Astrocyte (in vitro differentiated cells and primary cell): Measurements from ENCODE around the gene UTS2B. TPM values are rescaled to one million over a fixed set of nuclear protein-coding genes. Genes with fewer than 3 reads are reported as not detected.

ENCODE experiments used
- DNase-seq: peaks from one replicate; pipeline ENCODE4 v3.0.0-alpha.2; 2010; ENCODE audit warnings: low read depth
- FAIRE-seq: peaks from 2 replicates; lab custom pipeline; 2011; peaks lifted over from hg19 to GRCh38; lab: Jason Lieb, UNC
- H2AFZ ChIP-seq: 2 replicates; pipeline ENCODE4 v1.6.0; 2012; ENCODE audit warnings: low read depth, low read length, inconsistent platforms
- H3K27ac ChIP-seq: 2 replicates; pipeline ENCODE4 v1.5.1; 2011; ENCODE audit warnings: low read depth, low read length, inconsistent platforms
- H3K27me3 ChIP-seq: 2 replicates; pipeline ENCODE4 v1.6.0; 2011; ENCODE audit warnings: low read length, inconsistent platforms; ENCODE audit not compliant: insufficient read depth
- H3K36me3 ChIP-seq: 2 replicates; pipeline ENCODE4 v1.5.1; 2011; ENCODE audit warnings: low read length, inconsistent platforms; ENCODE audit not compliant: insufficient read depth
- H3K4me1 ChIP-seq: 2 replicates; pipeline ENCODE4 v1.5.1; 2011; ENCODE audit warnings: low read length, inconsistent platforms; ENCODE audit not compliant: insufficient read depth
- H3K4me2 ChIP-seq: 2 replicates; pipeline ENCODE4 v1.6.0; 2012; ENCODE audit warnings: low read length, inconsistent platforms
- H3K4me3 ChIP-seq: 2 replicates; pipeline ENCODE4 v1.5.1; 2011; ENCODE audit warnings: low read depth, mild to moderate bottlenecking, low read length, inconsistent platforms; ENCODE audit not compliant: insufficient read depth
- H3K79me2 ChIP-seq: 2 replicates; pipeline ENCODE4 v1.6.0; 2012; ENCODE audit warnings: mild to moderate bottlenecking, low read length, inconsistent platforms; ENCODE audit not compliant: insufficient read depth
- H3K9ac ChIP-seq: 2 replicates; pipeline ENCODE4 v1.6.0; 2012; ENCODE audit warnings: mild to moderate bottlenecking, low read length, inconsistent platforms
- H3K9me3 ChIP-seq: 2 replicates; pipeline ENCODE4 v1.5.1; 2012; ENCODE audit warnings: low read depth, mild to moderate bottlenecking, low read length, inconsistent platforms; ENCODE audit not compliant: insufficient read depth
- H4K20me1 ChIP-seq: 2 replicates; pipeline ENCODE4 v1.6.0; 2012; ENCODE audit warnings: low read length, inconsistent platforms; ENCODE audit not compliant: insufficient read depth
- H3K27ac Mint-ChIP-seq: one replicate; pipeline ENCODE4 v1.8.0; 2021; ENCODE audit warnings: mild to moderate bottlenecking, mixed read lengths; ENCODE audit not compliant: unreplicated experiment
- H3K27me3 Mint-ChIP-seq: one replicate; pipeline ENCODE4 v1.8.0; 2021; ENCODE audit warnings: low read depth, mixed read lengths; ENCODE audit not compliant: unreplicated experiment
- H3K36me3 Mint-ChIP-seq: one replicate; pipeline ENCODE4 v1.8.0; 2021; ENCODE audit warnings: low read depth, mixed read lengths; ENCODE audit not compliant: unreplicated experiment
- H3K4me1 Mint-ChIP-seq: one replicate; pipeline ENCODE4 v1.8.0; 2021; ENCODE audit warnings: low read depth, mixed read lengths; ENCODE audit not compliant: unreplicated experiment
- H3K4me3 Mint-ChIP-seq: one replicate; pipeline ENCODE4 v1.8.0; 2021; ENCODE audit warnings: mild to moderate bottlenecking, moderate library complexity, mixed read lengths; ENCODE audit not compliant: unreplicated experiment
- H3K9me3 Mint-ChIP-seq: one replicate; pipeline ENCODE4 v1.8.0; 2021; ENCODE audit warnings: mild to moderate bottlenecking, mixed read lengths; ENCODE audit not compliant: unreplicated experiment
- EZH2 ChIP-seq: IDR thresholded peaks from 2 replicates; pipeline ENCODE4 v1.6.1; 2012; ENCODE audit warnings: mild to moderate bottlenecking, low read length, inconsistent platforms; ENCODE audit not compliant: insufficient read depth
- total RNA-seq: library from RNA; stranded (reverse); gene quantifications from 2 replicates; pipeline ENCODE4 v1.2.1, GENCODE V29; 2021
- TF ChIP-seq, protein P1 (sequence below): IDR thresholded peaks from 2 replicates; pipeline ENCODE4 v1.5.1; 2011; ENCODE audit warnings: low read depth, mild to moderate bottlenecking, inconsistent platforms, low read length, moderate library complexity; ENCODE audit not compliant: insufficient read depth

The UTS2B gene
- total RNA-seq, 1 donor from 2014 or later: 0.75 TPM

DNA sequence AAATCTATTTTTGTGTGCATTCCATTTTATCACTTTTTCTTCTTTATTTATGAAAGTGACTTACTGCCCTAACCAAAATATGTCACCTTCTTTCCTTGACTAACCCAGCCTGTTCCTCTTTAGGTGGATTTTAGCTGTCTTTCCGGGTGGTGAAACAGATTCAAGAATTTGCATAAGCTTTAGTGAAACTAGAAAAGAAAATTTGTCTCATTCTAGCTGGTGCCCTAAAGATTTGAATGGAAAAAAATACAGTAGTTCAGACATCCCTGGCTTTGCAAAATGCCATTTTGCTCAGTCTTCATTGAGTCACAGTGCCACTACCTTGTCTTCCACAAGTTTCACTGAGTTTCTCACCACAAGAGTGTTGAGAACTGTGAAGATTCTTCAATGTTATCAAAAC, 29.3 kb downstream of the UTS2B start:
- Histone ChIP-seq H4K20me1 (no peaks in the 10 kb centered on the region), H3K36me3 (no peaks in the 10 kb centered on the region), H3K9me3 (no peaks in the 10 kb centered on the region), H3K4me3 (no peak overlapping the region), H2AFZ (no peak overlapping the region), H3K27me3 (no peaks in the 10 kb centered on the region), H3K9ac (no peak overlapping the region), H3K79me2 (no peaks in the 10 kb centered on the region), H3K4me2 (no peak overlapping the region), H3K27ac (no peak overlapping the region), H3K4me1 (no peaks in the 10 kb centered on the region)
- DNase-seq: no peak
- peaks cover 7% of the 10 kb centered on the region for H3K27me3 Mint-ChIP-seq
- peaks cover under 1% of the 10 kb centered on the region for H3K9me3 Mint-ChIP-seq
- no peaks in the 10 kb centered on the region for H3K36me3 Mint-ChIP-seq
- no peak overlapping the region for H3K27ac Mint-ChIP-seq
- TF ChIP-seq, protein P1, sequence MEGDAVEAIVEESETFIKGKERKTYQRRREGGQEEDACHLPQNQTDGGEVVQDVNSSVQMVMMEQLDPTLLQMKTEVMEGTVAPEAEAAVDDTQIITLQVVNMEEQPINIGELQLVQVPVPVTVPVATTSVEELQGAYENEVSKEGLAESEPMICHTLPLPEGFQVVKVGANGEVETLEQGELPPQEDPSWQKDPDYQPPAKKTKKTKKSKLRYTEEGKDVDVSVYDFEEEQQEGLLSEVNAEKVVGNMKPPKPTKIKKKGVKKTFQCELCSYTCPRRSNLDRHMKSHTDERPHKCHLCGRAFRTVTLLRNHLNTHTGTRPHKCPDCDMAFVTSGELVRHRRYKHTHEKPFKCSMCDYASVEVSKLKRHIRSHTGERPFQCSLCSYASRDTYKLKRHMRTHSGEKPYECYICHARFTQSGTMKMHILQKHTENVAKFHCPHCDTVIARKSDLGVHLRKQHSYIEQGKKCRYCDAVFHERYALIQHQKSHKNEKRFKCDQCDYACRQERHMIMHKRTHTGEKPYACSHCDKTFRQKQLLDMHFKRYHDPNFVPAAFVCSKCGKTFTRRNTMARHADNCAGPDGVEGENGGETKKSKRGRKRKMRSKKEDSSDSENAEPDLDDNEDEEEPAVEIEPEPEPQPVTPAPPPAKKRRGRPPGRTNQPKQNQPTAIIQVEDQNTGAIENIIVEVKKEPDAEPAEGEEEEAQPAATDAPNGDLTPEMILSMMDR: no peak
- no peak for TF ChIP-seq EZH2
- no peak overlapping the region for H3K4me3 Mint-ChIP-seq
- peaks cover 7% of the 10 kb centered on the region for H3K4me1 Mint-ChIP-seq
- FAIRE-seq: no peak

DNA sequence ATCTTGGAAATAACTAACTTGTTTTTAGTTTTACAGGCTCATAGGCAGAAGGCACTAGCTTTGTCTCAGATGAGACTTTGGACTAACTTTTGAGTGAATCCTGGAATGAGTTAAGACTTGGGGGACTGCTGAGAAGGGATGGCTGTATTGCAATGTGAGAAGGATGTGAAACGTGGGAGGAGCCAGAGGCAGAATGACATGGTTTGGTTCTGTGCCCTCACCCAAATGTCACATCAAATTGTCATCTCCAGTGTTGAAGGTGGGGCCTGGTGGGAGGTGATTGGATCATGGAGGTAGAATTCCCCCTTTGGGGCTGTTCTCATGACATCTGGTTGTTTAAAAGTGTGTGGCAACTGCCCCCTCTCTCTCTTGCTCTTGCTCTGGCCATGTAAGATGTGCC, 29.9 kb downstream of the UTS2B start:
- FAIRE-seq: no peak

DNA sequence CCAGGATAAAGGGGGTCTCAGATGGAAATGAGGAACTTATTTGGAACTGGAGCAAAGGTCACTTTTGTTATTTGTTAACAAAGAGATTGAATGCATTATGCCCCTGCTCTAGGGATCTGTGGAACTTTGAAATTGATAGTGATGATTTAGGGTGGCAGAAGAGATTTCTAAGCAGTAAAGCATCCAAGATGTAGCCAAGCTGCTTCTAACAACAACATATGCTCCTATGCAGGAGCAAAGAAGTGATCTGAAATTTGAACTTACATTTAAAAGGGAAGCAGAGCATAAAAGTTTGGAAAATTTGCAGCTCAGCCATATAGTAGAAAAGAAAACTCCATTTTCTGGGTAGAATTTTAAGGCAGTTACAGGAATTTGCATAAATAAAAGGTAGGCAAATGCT, 31.5 kb downstream of the UTS2B start:
- FAIRE-seq (no peak), DNase-seq (no peak)
- no peaks in the 10 kb centered on the region for H3K27me3 ChIP-seq
- no peaks in the 10 kb centered on the region for H4K20me1 ChIP-seq
- H3K9me3 ChIP-seq: no peaks in the 10 kb centered on the region
- H3K4me3 Mint-ChIP-seq: no peak overlapping the region
- peaks cover 7% of the 10 kb centered on the region for H3K4me1 Mint-ChIP-seq
- H3K4me3 ChIP-seq: no peak overlapping the region
- H3K9me3 Mint-ChIP-seq: no peaks in the 10 kb centered on the region
- H3K4me1 ChIP-seq: no peaks in the 10 kb centered on the region
- H3K4me2 ChIP-seq: no peak overlapping the region
- TF ChIP-seq, protein P1: no peak
- TF ChIP-seq EZH2: no peak
- peaks cover 2% of the 10 kb centered on the region for H3K27me3 Mint-ChIP-seq
- H3K36me3 ChIP-seq: no peaks in the 10 kb centered on the region
- H2AFZ ChIP-seq: no peak overlapping the region
- no peaks in the 10 kb centered on the region for H3K79me2 ChIP-seq
- no peak overlapping the region for H3K9ac ChIP-seq
- H3K36me3 Mint-ChIP-seq: no peaks in the 10 kb centered on the region
- H3K27ac Mint-ChIP-seq: no peak overlapping the region
- H3K27ac ChIP-seq: no peak overlapping the region

More for the DNA sequence above, 29.9 kb downstream of the UTS2B start:
- no peak overlapping the region for H3K4me2 ChIP-seq
- no peaks in the 10 kb centered on the region for H3K27me3 ChIP-seq
- Mint-ChIP-seq H3K4me3 (no peak overlapping the region), H3K27ac (no peak overlapping the region), H3K9me3 (no peaks in the 10 kb centered on the region), H3K27me3 (peaks cover 6% of the 10 kb centered on the region), H3K4me1 (peaks cover 7% of the 10 kb centered on the region), H3K36me3 (no peaks in the 10 kb centered on the region)
- no peak overlapping the region for H2AFZ ChIP-seq
- no peaks in the 10 kb centered on the region for H3K36me3 ChIP-seq
- no peak overlapping the region for H3K27ac ChIP-seq
- H3K4me1 ChIP-seq: no peaks in the 10 kb centered on the region
- DNase-seq: no peak
- no peak overlapping the region for H3K9ac ChIP-seq
- H3K79me2 ChIP-seq: no peaks in the 10 kb centered on the region
- H4K20me1 ChIP-seq: no peaks in the 10 kb centered on the region
- no peak overlapping the region for H3K4me3 ChIP-seq
- TF ChIP-seq, protein P1: no peak
- no peak for TF ChIP-seq EZH2
- no peaks in the 10 kb centered on the region for H3K9me3 ChIP-seq
